Transverse colon (tissue), 3 donors: Measurements from ENCODE around the gene TRIM9.

Experiments used
- EP300 ChIP-seq: sonication (generic); formaldehyde crosslinking; IDR thresholded peaks from one replicate; pipeline ENCODE4 v1.6.1; 2017; ENCODE audit warnings: antibody characterized with exemption, low read depth
- TF ChIP-seq, protein P1 (sequence below), 5 experiments: fragments of 200-600 bp in 3 of 5; fragments of 450-650 bp in 2 of 5; sonication (generic) in 3 of 5; IDR thresholded peaks; 1 replicate in 2 of 5; 2 replicates in 3 of 5; pipeline ENCODE4 v1.5.1; 2016 to 2017; ENCODE audit warnings: antibody characterized with exemption in 5 of 5, inconsistent platforms in 3 of 5, mild to moderate bottlenecking in 2 of 5, moderate library complexity in 1 of 5

DNA sequence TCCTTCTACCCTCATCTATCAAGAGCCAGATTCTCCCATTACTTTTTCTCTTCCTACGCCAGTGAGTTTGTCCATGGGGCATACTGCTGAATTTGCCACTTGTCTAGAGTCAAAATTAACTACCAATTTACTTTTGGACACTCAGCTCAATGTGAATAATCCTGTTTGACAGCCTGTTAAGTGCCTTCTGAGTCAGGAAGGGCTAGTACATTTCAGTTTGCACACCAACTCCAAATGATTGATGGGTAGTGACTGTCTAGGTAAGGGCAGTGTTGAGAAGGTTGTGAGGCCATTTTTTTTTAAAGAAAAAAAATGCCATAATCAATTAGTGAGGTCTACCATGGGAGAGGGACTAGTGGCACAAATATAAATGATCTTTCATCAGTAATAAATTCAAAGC is 21.8 kb upstream of the TRIM9 start:
- TF ChIP-seq, protein P1, sequence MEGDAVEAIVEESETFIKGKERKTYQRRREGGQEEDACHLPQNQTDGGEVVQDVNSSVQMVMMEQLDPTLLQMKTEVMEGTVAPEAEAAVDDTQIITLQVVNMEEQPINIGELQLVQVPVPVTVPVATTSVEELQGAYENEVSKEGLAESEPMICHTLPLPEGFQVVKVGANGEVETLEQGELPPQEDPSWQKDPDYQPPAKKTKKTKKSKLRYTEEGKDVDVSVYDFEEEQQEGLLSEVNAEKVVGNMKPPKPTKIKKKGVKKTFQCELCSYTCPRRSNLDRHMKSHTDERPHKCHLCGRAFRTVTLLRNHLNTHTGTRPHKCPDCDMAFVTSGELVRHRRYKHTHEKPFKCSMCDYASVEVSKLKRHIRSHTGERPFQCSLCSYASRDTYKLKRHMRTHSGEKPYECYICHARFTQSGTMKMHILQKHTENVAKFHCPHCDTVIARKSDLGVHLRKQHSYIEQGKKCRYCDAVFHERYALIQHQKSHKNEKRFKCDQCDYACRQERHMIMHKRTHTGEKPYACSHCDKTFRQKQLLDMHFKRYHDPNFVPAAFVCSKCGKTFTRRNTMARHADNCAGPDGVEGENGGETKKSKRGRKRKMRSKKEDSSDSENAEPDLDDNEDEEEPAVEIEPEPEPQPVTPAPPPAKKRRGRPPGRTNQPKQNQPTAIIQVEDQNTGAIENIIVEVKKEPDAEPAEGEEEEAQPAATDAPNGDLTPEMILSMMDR (IDR thresholded peaks at IDR 0.05) = no peak
- TF ChIP-seq EP300 = no peak
